ENCODE data around the gene AGBL5. TPM values are rescaled to one million over a fixed set of nuclear protein-coding genes. Genes with fewer than 3 reads are reported as not detected.

Gene AGBL5
- total RNA-seq, 1 experiment from 2014 or later = 55.4 TPM

DNA sequence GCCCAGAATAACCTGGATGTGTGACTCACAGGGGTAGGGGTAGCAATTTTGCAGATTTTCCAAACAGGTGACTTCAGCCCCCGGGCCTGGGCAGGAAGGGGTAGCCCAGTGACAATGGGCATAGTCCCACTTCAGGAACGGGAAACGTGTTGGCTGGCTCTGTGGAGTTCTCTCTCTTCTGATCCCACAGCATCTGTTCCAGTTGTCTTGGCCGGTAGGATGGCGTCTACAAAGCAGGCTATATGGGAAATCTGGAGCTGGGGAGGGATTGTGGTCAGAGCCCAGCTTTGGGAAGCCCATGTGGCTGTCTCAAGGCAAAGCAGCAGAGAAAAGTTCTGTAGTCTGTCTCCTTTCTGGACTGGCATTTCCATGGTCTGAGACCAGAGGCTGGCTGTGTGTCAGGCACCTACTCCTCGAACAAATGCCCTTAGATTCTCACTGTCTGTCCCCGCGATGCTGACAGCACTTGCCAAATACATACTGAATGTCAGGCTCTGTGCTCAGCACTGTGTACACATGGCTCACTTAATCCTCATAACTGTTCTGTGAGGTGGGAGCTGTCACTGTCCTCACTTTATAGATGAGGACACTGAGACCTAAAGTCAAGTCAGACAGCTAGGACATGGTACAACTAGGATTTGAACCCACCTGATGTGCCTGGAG is 36.6 kb upstream of the AGBL5 start:
- no peak overlapping the region for H3K18ac ChIP-seq (ENCODE audit: insufficient read length, low read depth, low read length)
- H3K27me3 ChIP-seq (ENCODE audit: insufficient read depth, low read length) = no peaks in the 10 kb centered on the region; the same call in 1 of the 2 replicates
- no peak for DNase-seq
- no peaks in the 10 kb centered on the region for H3K79me2 ChIP-seq (ENCODE audit: insufficient read depth, low read length)
- no peak overlapping the region for H3T11ph ChIP-seq (ENCODE audit: low read length)
- Mint-ChIP-seq H3K4me3 (no peak overlapping the region), H3K9me3 (peaks cover 13 to 20% of the 10 kb centered on the region in 2 experiments), H3K27me3 (ENCODE audit: low read depth) (peaks cover 10% of the 10 kb centered on the region; the same call in 1 of the 2 replicates), H3K36me3 (ENCODE audit: insufficient read depth in 1 of 3, low read depth in 3 of 3) (peaks cover 12 to 33% (median 26%) of the 10 kb centered on the region in 3 experiments), H3K4me1 (peaks cover 4 to 7% of the 10 kb centered on the region in 2 experiments; a peak in 3 of 4 replicates), H3K27ac (peak overlapping the region in 2 of 3 experiments; percentile 35 to 61; a peak in 1 of 7 replicates)
- peaks cover 20% of the 10 kb centered on the region for H3K9me3 ChIP-seq (ENCODE audit: control insufficient read depth, low read depth, low read length)
- no peak overlapping the region for H3K56ac ChIP-seq (ENCODE audit: insufficient read length, low read depth, low read length)
- H4K20me1 ChIP-seq (ENCODE audit: control insufficient read depth, insufficient read depth, insufficient read length) = no peaks in the 10 kb centered on the region
- no peak overlapping the region for H2BK20ac ChIP-seq (ENCODE audit: low read depth, low read length, poor library complexity, severe bottlenecking)
- H3K23me2 ChIP-seq (ENCODE audit: insufficient read length, low read depth, low read length, poor library complexity, severe bottlenecking) = no peaks in the 10 kb centered on the region
- H3K79me1 ChIP-seq (ENCODE audit: insufficient read depth, low read depth, low read length, poor library complexity, severe bottlenecking) = no peaks in the 10 kb centered on the region
- no CpG with 5 or more reads among the region's 8 CpGs for WGBS (ENCODE audit: extremely low coverage, insufficient read length, low lambda C conversion rate)
- no peak overlapping the region for H2AFZ ChIP-seq (ENCODE audit: low read length)
- H2BK15ac ChIP-seq (ENCODE audit: low read depth, low read length) = no peak overlapping the region
- TF ChIP-seq, protein P1, sequence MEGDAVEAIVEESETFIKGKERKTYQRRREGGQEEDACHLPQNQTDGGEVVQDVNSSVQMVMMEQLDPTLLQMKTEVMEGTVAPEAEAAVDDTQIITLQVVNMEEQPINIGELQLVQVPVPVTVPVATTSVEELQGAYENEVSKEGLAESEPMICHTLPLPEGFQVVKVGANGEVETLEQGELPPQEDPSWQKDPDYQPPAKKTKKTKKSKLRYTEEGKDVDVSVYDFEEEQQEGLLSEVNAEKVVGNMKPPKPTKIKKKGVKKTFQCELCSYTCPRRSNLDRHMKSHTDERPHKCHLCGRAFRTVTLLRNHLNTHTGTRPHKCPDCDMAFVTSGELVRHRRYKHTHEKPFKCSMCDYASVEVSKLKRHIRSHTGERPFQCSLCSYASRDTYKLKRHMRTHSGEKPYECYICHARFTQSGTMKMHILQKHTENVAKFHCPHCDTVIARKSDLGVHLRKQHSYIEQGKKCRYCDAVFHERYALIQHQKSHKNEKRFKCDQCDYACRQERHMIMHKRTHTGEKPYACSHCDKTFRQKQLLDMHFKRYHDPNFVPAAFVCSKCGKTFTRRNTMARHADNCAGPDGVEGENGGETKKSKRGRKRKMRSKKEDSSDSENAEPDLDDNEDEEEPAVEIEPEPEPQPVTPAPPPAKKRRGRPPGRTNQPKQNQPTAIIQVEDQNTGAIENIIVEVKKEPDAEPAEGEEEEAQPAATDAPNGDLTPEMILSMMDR (conservative IDR thresholded peaks at IDR 0.05) = no peak
- H4K91ac ChIP-seq (ENCODE audit: insufficient read length, low read depth, low read length) = no peak overlapping the region
- H3K4me1 ChIP-seq (ENCODE audit: insufficient read depth, low read length) = peaks cover 4% of the 10 kb centered on the region; the same call in 1 of the 2 replicates
- no peak overlapping the region for H3K4ac ChIP-seq (ENCODE audit: low read depth, low read length)
- H3K27ac ChIP-seq (ENCODE audit: insufficient read length, low read depth, low read length) = no peak overlapping the region
- H3K14ac ChIP-seq (ENCODE audit: insufficient read depth, low read length) = no peak overlapping the region
- no peak overlapping the region for H3K9ac ChIP-seq (ENCODE audit: extremely low read depth, insufficient read length, low read length)
- H2BK5ac ChIP-seq (ENCODE audit: insufficient read length, low read length) = no peak overlapping the region
- no peak overlapping the region for H4K8ac ChIP-seq (replicated peaks; ENCODE audit: insufficient read length, low read depth, low read length)
- no peak overlapping the region for H3K23ac ChIP-seq (ENCODE audit: insufficient read length, low read depth, low read length)
- H4K5ac ChIP-seq (ENCODE audit: insufficient read length, low read depth, low read length) = no peak overlapping the region
- H2BK120ac ChIP-seq (ENCODE audit: low read depth, low read length, poor library complexity, severe bottlenecking) = no peak overlapping the region
- no peak overlapping the region for H3K4me2 ChIP-seq (ENCODE audit: insufficient read depth, insufficient read length, low read length)
- no peak overlapping the region for H2BK12ac ChIP-seq (ENCODE audit: insufficient read length, low read depth, low read length)
- H2AK5ac ChIP-seq (ENCODE audit: insufficient read length, low read length) = no peak overlapping the region
